ENCODE measurements around the gene CENPF.
"Not testable (repeated sequence)": the region's sequence is repeated elsewhere in the genome, so short reads cannot be mapped to it uniquely, and the experiment has no call there.

The CENPF gene

DNA sequence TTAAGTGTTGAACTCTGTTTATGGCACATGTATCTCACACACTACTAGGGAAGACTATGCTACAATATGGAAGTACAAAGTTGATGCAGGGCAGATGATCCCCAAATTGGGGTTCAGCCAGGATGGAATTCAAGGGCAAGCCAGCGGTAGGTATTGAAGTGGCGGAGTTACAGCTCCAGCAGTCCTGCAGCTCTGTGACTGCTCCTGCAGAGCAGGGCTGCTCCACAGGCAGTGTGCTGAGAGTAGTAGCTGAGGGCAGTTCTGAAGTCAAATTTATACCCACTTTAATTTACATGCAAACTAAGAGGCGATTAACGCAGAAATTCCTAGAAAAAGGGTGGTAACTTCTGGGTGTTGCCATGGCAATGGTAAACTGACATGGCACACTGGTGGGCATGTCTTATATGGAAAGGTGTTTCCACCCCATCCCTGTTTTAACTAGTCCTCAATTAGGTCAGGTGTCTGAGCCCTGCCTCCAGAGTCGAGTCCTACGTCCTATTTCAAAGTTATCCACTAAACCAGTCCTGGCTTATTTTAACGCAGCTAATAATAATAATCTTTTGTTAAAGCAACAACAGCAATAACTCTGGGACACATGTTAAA is 20.6 kb upstream of the CENPF start:
- in situ Hi-C loops (cut with HindIII; ENCODE audit: low sequenced_read_pairs) = loop anchor here (10.0 kb wide), 2 partner anchors 128 to 248 kb away; no protein-coding TSS in a partner anchor

DNA sequence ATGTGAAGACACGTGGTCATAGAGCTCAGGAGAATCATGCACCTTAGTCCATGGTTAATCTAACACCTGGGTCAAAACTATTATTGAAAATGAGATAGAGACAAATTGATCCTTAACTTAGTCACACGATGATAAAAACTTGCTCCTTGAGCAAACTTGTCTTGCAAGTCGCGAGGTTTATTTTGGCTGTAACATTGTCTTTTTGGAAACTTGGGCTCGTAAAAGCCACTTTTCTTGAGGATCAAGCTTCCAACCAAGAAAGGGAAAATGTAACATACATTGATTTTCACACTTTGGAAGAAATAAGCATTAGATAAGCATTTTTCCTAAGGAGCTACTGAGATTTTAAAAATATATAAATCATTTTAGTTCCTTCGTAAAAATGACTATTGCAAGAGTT is 19.9 kb upstream of the CENPF start:
- in situ Hi-C loops (cut with HindIII; ENCODE audit: low sequenced_read_pairs) = loop anchor here (10.0 kb wide), 2 partner anchors 128 to 248 kb away; no protein-coding TSS in a partner anchor

DNA sequence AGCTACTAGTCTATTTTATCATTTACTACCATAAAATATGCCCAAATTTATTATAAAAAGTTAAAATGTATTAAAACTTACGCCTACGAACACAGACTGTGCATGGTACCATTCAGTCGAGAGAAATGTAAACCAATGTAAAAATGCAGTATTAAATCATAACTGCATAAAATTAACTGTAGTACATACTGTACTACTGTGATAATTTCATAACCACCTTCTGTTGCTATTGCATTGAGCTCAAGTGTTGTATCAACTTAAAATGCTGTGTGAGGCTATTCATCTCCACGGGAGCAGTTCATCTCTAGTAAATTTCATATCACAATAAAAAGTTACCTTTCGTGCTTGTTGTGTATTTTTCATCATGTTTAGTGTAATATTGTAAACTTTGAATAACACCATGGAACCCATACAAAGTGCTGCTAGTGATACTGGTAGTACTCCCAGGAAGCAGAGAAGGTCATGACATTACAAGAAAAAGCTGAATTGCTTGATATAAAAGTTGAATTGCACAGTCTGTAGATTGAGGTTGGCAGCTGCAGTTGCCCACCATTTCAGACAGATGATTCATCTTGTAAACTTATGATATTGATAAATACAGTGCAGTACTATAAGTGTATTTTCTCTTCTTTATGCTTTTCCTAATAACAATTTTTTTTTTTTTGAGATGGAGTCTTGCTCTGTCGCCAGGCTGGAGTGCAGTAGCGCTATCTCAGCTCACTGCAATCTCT is 19.0 kb upstream of the CENPF start:
- in situ Hi-C loops (cut with HindIII; ENCODE audit: low sequenced_read_pairs) = loop anchor here (10.0 kb wide), 2 partner anchors 129 to 249 kb away; no protein-coding TSS in a partner anchor

GRCh38 chr1:214584805-214585766 is 17.9 kb upstream of the CENPF start:
- in situ Hi-C loops (cut with HindIII; ENCODE audit: low sequenced_read_pairs) = loop anchor here (10.0 kb wide), 2 partner anchors 130 to 250 kb away; no protein-coding TSS in a partner anchor

GRCh38 chr1:214586621-214587020 is 16.4 kb upstream of the CENPF start:
- in situ Hi-C loops (cut with HindIII; ENCODE audit: low sequenced_read_pairs) = loop anchor here (10.0 kb wide), 2 partner anchors 132 to 252 kb away; no protein-coding TSS in a partner anchor

- in situ Hi-C loops (cut with HindIII; ENCODE audit: low sequenced_read_pairs) = loop anchor here (10.0 kb wide), 2 partner anchors 132 to 252 kb away; no protein-coding TSS in a partner anchor
Measured at GRCh38 chr1:214587165-214587564, 15.8 kb upstream of the CENPF start.

DNA sequence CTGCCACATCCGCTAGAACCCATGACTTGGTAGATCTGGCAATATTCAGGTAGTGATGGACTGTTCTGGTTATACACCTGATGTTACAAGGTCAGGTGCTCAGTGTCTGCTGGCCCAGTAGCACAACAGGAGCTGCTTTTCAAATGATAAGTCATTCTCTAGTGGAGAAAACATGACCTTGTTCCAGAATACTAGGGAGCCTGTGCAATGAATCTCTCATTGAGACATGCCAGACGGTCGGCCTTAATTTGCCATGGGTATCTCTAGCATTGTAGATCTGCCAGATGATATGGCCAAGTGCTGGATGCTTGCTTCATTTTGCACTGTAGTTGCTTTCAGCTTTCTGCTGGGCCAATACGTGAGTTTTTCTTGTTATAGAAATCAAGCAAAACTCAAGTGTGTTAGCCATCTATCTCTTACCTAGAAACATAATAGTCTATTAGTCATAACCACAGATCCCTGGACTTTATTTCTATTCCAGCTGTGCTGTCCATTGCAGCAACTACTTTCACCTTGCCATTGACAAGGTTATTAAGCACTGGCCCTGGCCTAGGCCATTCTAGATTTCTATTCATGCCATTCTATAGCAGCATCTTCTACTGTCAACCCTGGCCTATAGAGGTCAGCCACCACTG is 13.9 kb upstream of the CENPF start:
- in situ Hi-C loops (cut with HindIII; ENCODE audit: low sequenced_read_pairs) = loop anchor here (10.0 kb wide), 2 partner anchors 134 to 254 kb away; no protein-coding TSS in a partner anchor

GRCh38 chr1:214590696-214591095 is 12.3 kb upstream of the CENPF start:
- in situ Hi-C loops (cut with HindIII; ENCODE audit: low sequenced_read_pairs) = no loop called here

DNA sequence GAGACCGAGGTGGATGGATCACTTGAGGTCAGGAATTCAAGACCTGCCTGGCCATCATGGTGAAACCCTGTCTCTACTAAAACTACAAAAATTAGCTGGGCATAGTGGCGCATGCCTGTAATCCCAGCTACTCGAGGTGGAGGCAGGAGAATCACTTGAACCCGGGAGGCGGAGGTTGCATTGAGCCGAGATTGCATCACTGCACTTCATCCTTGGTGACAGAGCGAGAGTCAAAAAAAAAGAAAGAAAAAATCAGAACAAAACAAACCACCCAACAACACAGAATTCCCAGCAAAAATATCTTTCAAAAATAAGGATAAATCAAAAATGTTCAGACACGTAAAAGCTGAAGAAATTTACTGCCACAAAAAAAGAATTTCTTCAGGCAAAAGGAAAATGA is 11.1 kb upstream of the CENPF start:
- in situ Hi-C loops (cut with HindIII; ENCODE audit: low sequenced_read_pairs) = not testable (repeated sequence)

- in situ Hi-C loops (cut with HindIII; ENCODE audit: low sequenced_read_pairs) = no loop called here
Measured at GRCh38 chr1:214593158-214593557, 9.8 kb upstream of the CENPF start.

GRCh38 chr1:214603819-214604252 is 841 bp downstream of the CENPF start:
- in situ Hi-C loops (cut with HindIII; ENCODE audit: low sequenced_read_pairs) = no loop called here

- in situ Hi-C loops (cut with HindIII; ENCODE audit: low sequenced_read_pairs) = no loop called here
Measured at GRCh38 chr1:214604523-214604922, 1.5 kb downstream of the CENPF start.

- in situ Hi-C loops (cut with HindIII; ENCODE audit: low sequenced_read_pairs) = not testable (repeated sequence)
Measured at GRCh38 chr1:214605484-214605883, 2.5 kb downstream of the CENPF start.

- in situ Hi-C loops (cut with HindIII; ENCODE audit: low sequenced_read_pairs) = not testable (repeated sequence)
Measured at GRCh38 chr1:214605933-214606925, 3.2 kb downstream of the CENPF start.

DNA sequence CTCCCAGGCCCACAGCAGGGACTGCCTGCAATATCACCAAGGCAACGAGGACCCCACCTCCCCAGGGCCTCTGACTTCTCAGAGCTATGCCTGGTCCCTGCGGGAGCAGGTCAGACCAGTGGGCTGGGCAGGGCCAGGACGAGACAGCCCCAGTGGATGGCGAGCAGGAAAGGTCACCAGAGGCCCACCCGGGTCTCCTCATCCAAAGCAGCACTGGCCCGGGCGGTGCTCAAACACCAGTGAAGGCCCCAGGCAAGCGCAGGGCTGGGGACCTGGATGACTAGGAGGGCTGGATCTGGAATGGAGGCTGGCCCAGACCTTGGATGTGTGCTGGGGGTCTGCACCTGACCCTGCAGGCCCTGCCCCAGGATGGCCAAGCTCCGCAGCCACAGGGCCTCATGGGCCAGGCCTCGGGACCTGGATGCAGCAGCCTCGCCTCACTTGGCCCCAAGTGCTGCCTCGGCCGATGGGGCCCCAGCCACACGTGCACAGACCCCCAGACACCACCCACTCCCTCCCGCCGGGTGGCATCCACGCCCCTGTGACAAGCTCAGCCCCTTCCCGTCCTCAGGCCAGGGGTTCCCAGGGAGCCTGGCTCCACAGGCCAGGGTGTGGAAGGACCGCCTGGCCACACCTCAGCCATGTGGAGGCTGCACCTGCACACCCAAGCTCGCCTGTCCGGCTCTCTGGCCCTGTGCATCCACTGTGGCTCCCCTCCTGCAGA is 4.7 kb downstream of the CENPF start:
- in situ Hi-C loops (cut with HindIII; ENCODE audit: low sequenced_read_pairs) = not testable (repeated sequence)

DNA sequence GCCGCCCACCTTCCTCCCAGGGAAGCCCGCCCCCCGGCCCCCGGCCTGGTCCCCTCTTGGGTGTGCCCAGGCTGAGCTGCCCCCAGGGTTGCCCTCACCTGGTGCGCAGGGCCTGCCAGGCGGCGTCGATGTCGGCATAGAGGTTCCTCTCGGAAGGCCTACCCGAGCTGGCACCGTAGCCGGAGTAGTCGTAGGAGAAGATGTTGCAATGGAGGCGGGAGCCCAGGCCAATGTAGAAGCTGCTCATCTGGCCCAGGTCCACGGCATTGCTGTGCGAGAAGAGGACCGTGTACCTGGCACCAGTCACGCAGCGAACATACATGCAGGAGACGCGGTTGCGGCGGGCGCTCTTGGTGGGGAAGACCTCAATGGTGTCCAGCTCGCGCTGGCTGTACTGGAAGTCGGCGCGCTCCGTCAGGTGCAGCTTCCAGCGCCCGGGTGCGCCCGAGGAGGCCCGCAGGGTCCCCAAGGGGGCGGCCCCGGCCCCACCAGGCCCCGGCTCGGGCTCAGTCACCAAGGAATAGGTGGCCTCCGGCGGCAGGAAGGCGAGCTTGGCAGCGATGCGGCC is 5.3 kb downstream of the CENPF start:
- in situ Hi-C loops (cut with HindIII; ENCODE audit: low sequenced_read_pairs) = not testable (repeated sequence)

DNA sequence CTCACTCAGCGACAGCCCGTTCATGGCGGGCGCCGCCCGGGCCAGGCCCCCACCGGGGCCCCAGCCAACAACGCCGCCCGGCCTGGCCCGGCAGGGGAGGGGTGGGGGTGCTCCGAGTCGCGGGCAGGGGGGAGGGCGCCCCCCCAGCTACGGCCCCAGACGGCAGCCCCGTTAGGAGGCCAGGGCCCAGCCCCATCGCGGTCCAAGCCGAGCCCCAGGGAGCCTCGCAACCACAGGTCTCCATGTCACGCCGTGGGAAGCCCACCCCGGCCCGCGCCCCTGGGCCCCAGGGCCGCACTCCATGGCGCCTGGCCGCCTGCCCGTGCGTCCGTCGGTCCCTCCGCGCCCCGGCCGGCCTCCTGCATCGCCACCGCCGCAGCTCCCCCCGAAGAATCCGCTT is 5.8 kb downstream of the CENPF start:
- in situ Hi-C loops (cut with HindIII; ENCODE audit: low sequenced_read_pairs) = not testable (repeated sequence)

GRCh38 chr1:214609692-214610091 is 6.7 kb downstream of the CENPF start:
- in situ Hi-C loops (cut with HindIII; ENCODE audit: low sequenced_read_pairs) = no loop called here

All from endothelial cell of hepatic sinusoid (primary cell).